Heart left ventricle (tissue), 13 donors: Measurements from ENCODE around the gene C13orf42.

Source experiments
- POLR2A ChIP-seq, 2 donors: fragments of 450-650 bp; IDR thresholded peaks; one replicate each; pipeline ENCODE4 v1.6.1; 2017; ENCODE audit warnings: antibody characterized with exemption in 2 of 2, mild to moderate bottlenecking in 2 of 2, moderate library complexity in 2 of 2
- TF ChIP-seq, protein P1 (sequence below), 12 donors: fragments of 200-600 bp; sonication (generic) in 4 of 12; IDR thresholded peaks; one replicate each; pipeline versions ENCODE4 v1.5.0 to v1.8.0; 2018 to 2022; ENCODE audit warnings: antibody characterized with exemption in 12 of 12, mild to moderate bottlenecking in 5 of 12
- donor health status: ischemic (EF 13 %, LVEDD 7.1; RV severe dilation, severe dysfunction).
- donor health status: DM: no; HTN: yes; CAD: no.
- donor health status: DM: no; HTN: no; CAD: no.
- donor health status: ischemic (EF 25% LVEDD 6.9; RV normal size, moderate dysfunction).
- donor health status: ischemic (EF 25% LVEDD 5.7; RV mildly dilated, moderate dysfunction).
- donor health status: ischemic (EF 35%, LVEDD 5.7; RV mildly dilated, moderate dysfunction).
- donor health status: nonischemic (EF 11% LVEDD 7.7; RV severe dilation, severe dysfunction).
- donor health status: DM: yes; HTN: yes; CAD: no.
- donor health status: PGD.
- donor health status: ischemic (EF 29% LVEDD 5.4; RV normal size, mild dysfunction).
- donor health status: nonischemic (EF 23%, LVEDD 6.1; RV moderate dilation, normal function).

DNA sequence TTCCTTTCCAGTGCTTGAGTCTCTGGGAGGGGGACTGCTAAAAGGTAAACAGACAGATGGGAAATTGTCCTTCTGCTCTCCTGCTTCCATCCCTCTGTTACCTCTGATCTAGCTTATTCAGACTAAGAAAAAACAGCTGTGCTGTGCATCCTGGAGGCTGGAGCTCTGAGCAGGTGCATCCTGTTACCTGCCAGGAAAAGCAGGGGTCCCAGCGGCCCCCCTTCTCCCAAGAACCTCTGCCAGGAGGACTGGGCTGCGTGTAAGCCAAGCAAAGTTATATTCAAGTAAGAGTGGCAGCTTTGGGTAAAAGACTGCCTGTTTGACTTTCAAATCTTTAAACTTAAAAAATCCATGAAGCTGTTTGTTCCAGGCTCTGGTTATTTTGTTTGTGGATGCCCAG is 75.1 kb downstream of the C13orf42 start:
- TF ChIP-seq, protein P1, sequence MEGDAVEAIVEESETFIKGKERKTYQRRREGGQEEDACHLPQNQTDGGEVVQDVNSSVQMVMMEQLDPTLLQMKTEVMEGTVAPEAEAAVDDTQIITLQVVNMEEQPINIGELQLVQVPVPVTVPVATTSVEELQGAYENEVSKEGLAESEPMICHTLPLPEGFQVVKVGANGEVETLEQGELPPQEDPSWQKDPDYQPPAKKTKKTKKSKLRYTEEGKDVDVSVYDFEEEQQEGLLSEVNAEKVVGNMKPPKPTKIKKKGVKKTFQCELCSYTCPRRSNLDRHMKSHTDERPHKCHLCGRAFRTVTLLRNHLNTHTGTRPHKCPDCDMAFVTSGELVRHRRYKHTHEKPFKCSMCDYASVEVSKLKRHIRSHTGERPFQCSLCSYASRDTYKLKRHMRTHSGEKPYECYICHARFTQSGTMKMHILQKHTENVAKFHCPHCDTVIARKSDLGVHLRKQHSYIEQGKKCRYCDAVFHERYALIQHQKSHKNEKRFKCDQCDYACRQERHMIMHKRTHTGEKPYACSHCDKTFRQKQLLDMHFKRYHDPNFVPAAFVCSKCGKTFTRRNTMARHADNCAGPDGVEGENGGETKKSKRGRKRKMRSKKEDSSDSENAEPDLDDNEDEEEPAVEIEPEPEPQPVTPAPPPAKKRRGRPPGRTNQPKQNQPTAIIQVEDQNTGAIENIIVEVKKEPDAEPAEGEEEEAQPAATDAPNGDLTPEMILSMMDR (IDR thresholded peaks at IDR 0.05) = no peak
- no peak for TF ChIP-seq POLR2A (IDR thresholded peaks at IDR 0.05)
